Measurements from ENCODE around the gene PLCB4.

GRCh38 chr20:9359561-9360308, 290.8 kb downstream of the PLCB4 start:
- TF ChIP-seq CTCF (IDR thresholded peaks at IDR 0.05) (peak; percentile 37 to 57 (median 54)), POLR2A (IDR thresholded peaks at IDR 0.05) (no peak)

All from testis (tissue), 2 donors.